HG03457 (cell line): ENCODE measurements around the gene TTC17.
"Not testable (repeated sequence)": the region's sequence is repeated elsewhere in the genome, so short reads cannot be mapped to it uniquely, and the experiment has no call there.

Experiments
- ATAC-seq: cut with Tn5 transposase; IDR thresholded peaks from one replicate; pipeline ENCODE4 v1.9.1; 2021; ENCODE audit warnings: moderate number of reproducible peaks; ENCODE audit not compliant: unreplicated experiment

Gene TTC17

GRCh38 chr11:43447151-43447550 lies 88.4 kb downstream of the TTC17 start:
- ATAC-seq, result no peak

GRCh38 chr11:43458486-43458885 lies 99.8 kb downstream of the TTC17 start:
- ATAC-seq, result no peak

GRCh38 chr11:43459246-43459645 lies 100.5 kb downstream of the TTC17 start:
- no peak for ATAC-seq

- ATAC-seq, result no peak
These were observed 103.6 kb downstream of the TTC17 start for GRCh38 chr11:43462359-43462758.

GRCh38 chr11:43467958-43468357 lies 109.2 kb downstream of the TTC17 start:
- no peak for ATAC-seq

- ATAC-seq, result not testable (repeated sequence)
These were observed 118.8 kb downstream of the TTC17 start for GRCh38 chr11:43477491-43477890.

GRCh38 chr11:43486141-43486540 lies 127.4 kb downstream of the TTC17 start:
- ATAC-seq, result no peak

GRCh38 chr11:43489869-43490465 lies 131.2 kb downstream of the TTC17 start:
- no peak for ATAC-seq

GRCh38 chr11:43492701-43493100 lies 134.0 kb downstream of the TTC17 start:
- no peak for ATAC-seq

- no peak for ATAC-seq
These were observed 134.7 kb downstream of the TTC17 start for GRCh38 chr11:43493431-43493830.

GRCh38 chr11:43497144-43497543 lies 138.4 kb downstream of the TTC17 start:
- ATAC-seq, result no peak

GRCh38 chr11:43498561-43498960 lies 139.8 kb downstream of the TTC17 start:
- ATAC-seq, result no peak

GRCh38 chr11:43503417-43503816 lies 144.7 kb downstream of the TTC17 start:
- no peak for ATAC-seq

GRCh38 chr11:43504316-43504950 lies 145.7 kb downstream of the TTC17 start:
- ATAC-seq, result no peak

GRCh38 chr11:43505171-43505570 lies 146.5 kb downstream of the TTC17 start:
- ATAC-seq, result no peak

GRCh38 chr11:43507171-43507570 lies 148.5 kb downstream of the TTC17 start:
- ATAC-seq, result no peak

GRCh38 chr11:43508511-43508918 lies 149.8 kb downstream of the TTC17 start:
- no peak for ATAC-seq

GRCh38 chr11:43511959-43512358 lies 153.2 kb downstream of the TTC17 start:
- ATAC-seq, result no peak

GRCh38 chr11:43515090-43515489 lies 156.4 kb downstream of the TTC17 start:
- no peak for ATAC-seq

- ATAC-seq, result no peak
These were observed 157.7 kb downstream of the TTC17 start for GRCh38 chr11:43516316-43516850.

GRCh38 chr11:43517518-43517917 lies 158.8 kb downstream of the TTC17 start:
- ATAC-seq, result no peak

GRCh38 chr11:43518408-43519160 lies 159.9 kb downstream of the TTC17 start:
- ATAC-seq, result no peak
